ENCODE measurements around the gene NCEH1. TPM values are rescaled to one million over a fixed set of nuclear protein-coding genes. Genes with fewer than 3 reads are reported as not detected.
"Not testable (repeated sequence)": the region's sequence is repeated elsewhere in the genome, so short reads cannot be mapped to it uniquely, and the experiment has no call there.

Gene NCEH1
- polyA plus RNA-seq, 6 donors from 2014 or later: 2.2 to 10.1 (median 5.0) TPM

- H3K4me3 Mint-ChIP-seq: no peak overlapping the region
- ATAC-seq (ENCODE audit: low read depth in 2 of 2) (no peak), DNase-seq (no peak)
- H3K27me3 Mint-ChIP-seq: peaks cover 0 to 8% (median 0%) of the 10 kb centered on the region in 3 donors
- H3K27ac Mint-ChIP-seq: peak overlapping the region in 1 of 6 donors; percentile 2
- peaks cover 0 to under 1% (median under 1%) of the 10 kb centered on the region in 3 donors for H3K4me1 Mint-ChIP-seq
- H3K9me3 Mint-ChIP-seq: no peaks in the 10 kb centered on the region
- peaks cover 0 to 5% of the 10 kb centered on the region in 2 donors for H3K36me3 Mint-ChIP-seq
These were observed 109.6 kb downstream of the NCEH1 start for GRCh38 chr3:172601066-172601832.

- Mint-ChIP-seq H3K9me3 (no peaks in the 10 kb centered on the region), H3K27ac (no peak overlapping the region), H3K4me1 (peaks cover 5 to 7% (median 6%) of the 10 kb centered on the region in 3 donors), H3K36me3 (peaks cover 0 to 5% of the 10 kb centered on the region in 2 donors), H3K27me3 (peaks cover 0 to 8% (median 0%) of the 10 kb centered on the region in 3 donors), H3K4me3 (no peak overlapping the region)
- no peak for DNase-seq
- no peak for ATAC-seq (ENCODE audit: low read depth in 2 of 2)
These were observed 110.2 kb downstream of the NCEH1 start for GRCh38 chr3:172600644-172601065.

GRCh38 chr3:172598904-172599303, 112.0 kb downstream of the NCEH1 start:
- H3K4me3 Mint-ChIP-seq: no peak overlapping the region
- H3K36me3 Mint-ChIP-seq: no peaks in the 10 kb centered on the region
- peaks cover 15 to 19% (median 19%) of the 10 kb centered on the region in 3 donors for H3K4me1 Mint-ChIP-seq
- H3K9me3 Mint-ChIP-seq: no peaks in the 10 kb centered on the region
- no peak for DNase-seq
- no peaks in the 10 kb centered on the region for H3K27me3 Mint-ChIP-seq
- no peak overlapping the region for H3K27ac Mint-ChIP-seq
- ATAC-seq (ENCODE audit: low read depth in 2 of 2): no peak

GRCh38 chr3:172596394-172596706, 114.5 kb downstream of the NCEH1 start:
- no peak for ATAC-seq (ENCODE audit: low read depth in 2 of 2)
- Mint-ChIP-seq H3K4me1 (peaks cover 24 to 32% (median 31%) of the 10 kb centered on the region in 3 donors), H3K27ac (peak overlapping the region in 1 of 6 donors; percentile 46), H3K36me3 (no peaks in the 10 kb centered on the region), H3K4me3 (peak overlapping the region in 2 of 8 donors; percentile 69 to 80), H3K27me3 (peaks cover 0 to 1% (median 0%) of the 10 kb centered on the region in 3 donors), H3K9me3 (no peaks in the 10 kb centered on the region)
- DNase-seq: no peak

- H3K9me3 Mint-ChIP-seq: peaks cover 0 to 5% (median 0%) of the 10 kb centered on the region in 7 donors
- ATAC-seq (ENCODE audit: low read depth in 2 of 2) (peak; percentile 24 to 54), DNase-seq (peak; percentile 36)
- peak overlapping the region; percentile 3 to 90 (median 40) for H3K27ac Mint-ChIP-seq
- H3K4me1 Mint-ChIP-seq: peaks cover 24 to 37% (median 33%) of the 10 kb centered on the region in 3 donors
- no peaks in the 10 kb centered on the region for H3K36me3 Mint-ChIP-seq
- H3K27me3 Mint-ChIP-seq: peaks cover 0 to 5% (median 0%) of the 10 kb centered on the region in 3 donors
- peak overlapping the region; percentile 69 to 92 (median 81) for H3K4me3 Mint-ChIP-seq
These were observed 115.0 kb downstream of the NCEH1 start for GRCh38 chr3:172595664-172596393.

GRCh38 chr3:172594900-172595663, 115.8 kb downstream of the NCEH1 start:
- H3K4me1 Mint-ChIP-seq: peaks cover 24 to 38% (median 33%) of the 10 kb centered on the region in 3 donors
- peak overlapping the region; percentile 5 to 78 (median 70) for H3K4me3 Mint-ChIP-seq

GRCh38 chr3:172592898-172593669, 117.8 kb downstream of the NCEH1 start:
- Mint-ChIP-seq H3K4me1 (peaks cover 24 to 38% (median 33%) of the 10 kb centered on the region in 3 donors), H3K9me3 (peaks cover 0 to 10% (median 7%) of the 10 kb centered on the region in 7 donors), H3K4me3 (peak overlapping the region in 2 of 8 donors; percentile 34 to 55), H3K27me3 (peaks cover 0 to 5% (median 0%) of the 10 kb centered on the region in 3 donors), H3K36me3 (peaks cover 8 to 9% of the 10 kb centered on the region in 2 donors), H3K27ac (peak overlapping the region in 2 of 6 donors; percentile 21 to 93)
- no peak for DNase-seq
- ATAC-seq (ENCODE audit: low read depth in 2 of 2): no peak

More at GRCh38 chr3:172594900-172595663, 115.8 kb downstream of the NCEH1 start:
- not testable (repeated sequence) for H3K9me3 Mint-ChIP-seq; ATAC-seq (ENCODE audit: low read depth in 2 of 2); H3K36me3 Mint-ChIP-seq; DNase-seq; H3K27me3 Mint-ChIP-seq
- peak overlapping the region in 5 of 6 donors; percentile 16 to 63 (median 53) for H3K27ac Mint-ChIP-seq

GRCh38 chr3:172591876-172592771, 118.7 kb downstream of the NCEH1 start:
- peak; percentile 43 for DNase-seq
- Mint-ChIP-seq H3K36me3 (peaks cover 8 to 9% of the 10 kb centered on the region in 2 donors), H3K4me1 (peaks cover 24 to 38% (median 33%) of the 10 kb centered on the region in 3 donors), H3K4me3 (peak overlapping the region in 7 of 8 donors; percentile 17 to 84 (median 60)), H3K27ac (peak overlapping the region; percentile 29 to 93 (median 79)), H3K9me3 (peaks cover 0 to 10% (median 7%) of the 10 kb centered on the region in 7 donors), H3K27me3 (peaks cover 0 to 5% (median 0%) of the 10 kb centered on the region in 3 donors)
- peak; percentile 86 to 91 for ATAC-seq (ENCODE audit: low read depth in 2 of 2)

- Mint-ChIP-seq H3K4me1 (peaks cover 23 to 37% (median 33%) of the 10 kb centered on the region in 3 donors), H3K27ac (peak overlapping the region in 3 of 6 donors; percentile 4 to 66 (median 33)), H3K9me3 (peaks cover 0 to 10% (median 7%) of the 10 kb centered on the region in 7 donors), H3K4me3 (peak overlapping the region in 1 of 8 donors; percentile 0), H3K36me3 (peaks cover 8 to 9% of the 10 kb centered on the region in 2 donors), H3K27me3 (peaks cover 0 to 5% (median 0%) of the 10 kb centered on the region in 3 donors)
- no peak for DNase-seq
- no peak for ATAC-seq (ENCODE audit: low read depth in 2 of 2)
These were observed 119.7 kb downstream of the NCEH1 start for GRCh38 chr3:172591125-172591605.

GRCh38 chr3:172586436-172586835, 124.4 kb downstream of the NCEH1 start:
- no peak overlapping the region for H3K27ac Mint-ChIP-seq
- peaks cover 1 to 10% (median 5%) of the 10 kb centered on the region in 3 donors for H3K4me1 Mint-ChIP-seq
- peaks cover 0 to 10% (median 7%) of the 10 kb centered on the region in 7 donors for H3K9me3 Mint-ChIP-seq
- H3K27me3 Mint-ChIP-seq: peaks cover 0 to 4% (median 0%) of the 10 kb centered on the region in 3 donors
- peaks cover 8 to 9% of the 10 kb centered on the region in 2 donors for H3K36me3 Mint-ChIP-seq
- no peak overlapping the region for H3K4me3 Mint-ChIP-seq
- ATAC-seq (ENCODE audit: low read depth in 2 of 2) (no peak), DNase-seq (no peak)

- peaks cover 6 to 10% (median 7%) of the 10 kb centered on the region in 3 donors for H3K4me1 Mint-ChIP-seq
- H3K27ac Mint-ChIP-seq: no peak overlapping the region
- ATAC-seq (ENCODE audit: low read depth in 2 of 2): no peak
- H3K36me3 Mint-ChIP-seq: peaks cover 8 to 9% of the 10 kb centered on the region in 2 donors
- H3K27me3 Mint-ChIP-seq: no peaks in the 10 kb centered on the region
- H3K4me3 Mint-ChIP-seq: no peak overlapping the region
- H3K9me3 Mint-ChIP-seq: peaks cover 0 to 10% (median 6%) of the 10 kb centered on the region in 7 donors
- no peak for DNase-seq
These were observed 124.9 kb downstream of the NCEH1 start for GRCh38 chr3:172585954-172586353.

Measured in naive B cell (primary cell).